Neural cell (in vitro differentiated cells): ENCODE measurements around the gene GALNT10. TPM values are rescaled to one million over a fixed set of nuclear protein-coding genes. Genes with fewer than 3 reads are reported as not detected.

Experiments used
- H2AFZ ChIP-seq: fragments of 200-600, 300-800 bp; sonication (generic), shearing (Covaris generic); 2 replicates; pipeline ENCODE4 v1.6.0; 2014; ENCODE audit warnings: low read depth, mild to moderate bottlenecking, antibody characterized with exemption, low read length, moderate library complexity
- H3F3A ChIP-seq: fragments of 200-600 bp; shearing (Covaris generic); 2 replicates; pipeline ENCODE4 v1.6.1; 2016; ENCODE audit warnings: mild to moderate bottlenecking, moderate library complexity, mixed read lengths, antibody characterized with exemption, low read length; ENCODE audit not compliant: insufficient read depth, poor library complexity, severe bottlenecking
- H3K27ac ChIP-seq: fragments of 200-600, 300-800 bp; sonication (generic), shearing (Covaris generic); 2 replicates; pipeline ENCODE4 v1.5.1; 2014; ENCODE audit warnings: mild to moderate bottlenecking, low read length, moderate library complexity
- H3K27me3 ChIP-seq: fragments of 300-800, 200-600 bp; sonication (generic), shearing (Covaris generic); 2 replicates; pipeline ENCODE4 v1.6.0; 2014; ENCODE audit warnings: mild to moderate bottlenecking, low read depth, low read length, moderate library complexity; ENCODE audit not compliant: insufficient read depth
- H3K36me3 ChIP-seq: fragments of 300-800, 200-600 bp; sonication (generic), shearing (Covaris generic); 2 replicates; pipeline ENCODE4 v1.5.1; 2014; ENCODE audit warnings: mild to moderate bottlenecking, antibody characterized with exemption, low read length, moderate library complexity; ENCODE audit not compliant: insufficient read depth
- H3K4me2 ChIP-seq: fragments of 300-800, 200-600 bp; sonication (generic), shearing (Covaris generic); 2 replicates; pipeline ENCODE4 v1.6.0; 2014; ENCODE audit warnings: mild to moderate bottlenecking, low read length
- H3K4me3 ChIP-seq: fragments of 300-800, 200-600 bp; sonication (generic), shearing (Covaris generic); 2 replicates; pipeline ENCODE4 v1.5.1; 2014; ENCODE audit warnings: mild to moderate bottlenecking, low read length, moderate library complexity
- H3K79me2 ChIP-seq: fragments of 200-600 bp; shearing (Covaris generic); replicated peaks from 2 replicates; pipeline ENCODE4 v1.6.0; 2014; ENCODE audit warnings: mild to moderate bottlenecking, low read length, moderate library complexity; ENCODE audit not compliant: insufficient read depth
- H3K9ac ChIP-seq: fragments of 300-800, 200-600 bp; sonication (generic), shearing (Covaris generic); 2 replicates; pipeline ENCODE4 v1.6.1; 2016; ENCODE audit warnings: mild to moderate bottlenecking, low read length, mixed read lengths
- H3K9me2 ChIP-seq: fragments of 200-600 bp; shearing (Covaris generic); 2 replicates; pipeline ENCODE4 v1.6.1; 2016; ENCODE audit warnings: mild to moderate bottlenecking, low read length, mixed read lengths; ENCODE audit not compliant: insufficient read depth
- H3K9me3 ChIP-seq: fragments of 200-600, 300-800 bp; sonication (generic), shearing (Covaris generic); 2 replicates; pipeline ENCODE4 v1.6.1; 2016; ENCODE audit warnings: mild to moderate bottlenecking, mixed run types, low read length, moderate library complexity, mixed read lengths
- H4K20me1 ChIP-seq: fragments of 200-600 bp; shearing (Covaris generic); 2 replicates; pipeline ENCODE4 v1.6.1; 2016; ENCODE audit warnings: mild to moderate bottlenecking, mixed run types; ENCODE audit not compliant: insufficient read depth
- EP300 ChIP-seq: fragments of 450-650 bp; conservative IDR thresholded peaks from 2 replicates; pipeline ENCODE4 v1.6.1; 2014; ENCODE audit warnings: antibody characterized with exemption, mild to moderate bottlenecking, moderate library complexity; ENCODE audit not compliant: poor library complexity, severe bottlenecking
- EZH2 ChIP-seq: fragments of 200-600, 300-800 bp; shearing (Covaris generic), sonication (generic); IDR thresholded peaks from 2 replicates; pipeline ENCODE4 v1.6.1; 2014; ENCODE audit warnings: antibody characterized with exemption, low read length, borderline replicate concordance, mild to moderate bottlenecking; ENCODE audit not compliant: insufficient read depth, poor library complexity, severe bottlenecking
- MXI1 ChIP-seq: fragments of 450-650 bp; conservative IDR thresholded peaks from 2 replicates; pipeline ENCODE4 v1.6.1; 2014; ENCODE audit warnings: antibody characterized with exemption, mild to moderate bottlenecking; ENCODE audit not compliant: poor library complexity, severe bottlenecking
- POLR2AphosphoS5 ChIP-seq: IDR thresholded peaks from 2 replicates; pipeline ENCODE4 v1.6.1; 2012
- RAD21 ChIP-seq: fragments of 450-650 bp; conservative IDR thresholded peaks from 2 replicates; pipeline ENCODE4 v1.6.1; 2014; ENCODE audit warnings: antibody characterized with exemption, mild to moderate bottlenecking, moderate library complexity
- SMC3 ChIP-seq: fragments of 450-650 bp; conservative IDR thresholded peaks from 2 replicates; pipeline ENCODE4 v1.6.1; 2014; ENCODE audit warnings: antibody characterized with exemption, mild to moderate bottlenecking, moderate library complexity; ENCODE audit not compliant: poor library complexity
- TAF1 ChIP-seq: IDR thresholded peaks from 2 replicates; pipeline ENCODE4 v1.6.1; 2012; ENCODE audit warnings: low read depth
- polyA plus RNA-seq: library from polyadenylated mRNA; depleted of rRNA; stranded (reverse); fragments of >200 nt; gene quantifications from 2 replicates; pipeline ENCODE4 v1.2.3, GENCODE V29; 2014
- TF ChIP-seq, protein P1 (sequence below): fragments of 450-650 bp; IDR thresholded peaks from 2 replicates; pipeline ENCODE4 v1.5.1; 2014; ENCODE audit warnings: antibody characterized with exemption, mild to moderate bottlenecking, moderate library complexity; ENCODE audit not compliant: poor library complexity, severe bottlenecking
- TF ChIP-seq, protein P2 (sequence below): IDR thresholded peaks from 2 replicates; pipeline ENCODE4 v1.6.1; 2012; ENCODE audit warnings: borderline replicate concordance

GALNT10 gene
- polyA plus RNA-seq, 1 donor from 2014 or later = 3.1 TPM

DNA sequence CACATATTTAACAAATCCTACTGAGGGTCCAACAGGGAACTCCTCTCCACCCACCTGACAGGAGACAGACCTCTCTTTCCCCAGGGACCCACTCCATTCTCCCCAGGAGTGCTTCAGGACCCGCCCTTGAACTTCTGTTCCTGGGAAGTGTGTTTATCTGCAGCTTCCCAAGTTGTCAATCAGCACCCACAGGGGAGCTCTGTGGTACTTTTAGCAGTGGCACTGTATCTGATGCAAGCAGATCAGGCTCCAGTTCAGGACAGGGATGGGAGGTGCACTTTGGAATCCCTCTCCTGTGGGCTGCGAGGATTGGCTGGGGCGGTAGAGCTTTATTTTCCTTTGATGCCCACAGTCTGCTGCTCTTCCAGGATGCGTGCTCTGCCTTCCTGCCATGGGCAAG is 8.7 kb downstream of the GALNT10 start:
- Histone ChIP-seq H3K4me2 (no peak overlapping the region), H3K27me3 (no peaks in the 10 kb centered on the region), H3K79me2 (no peaks in the 10 kb centered on the region), H2AFZ (no peak overlapping the region), H3K27ac (no peak overlapping the region), H3K9me2 (no peaks in the 10 kb centered on the region), H4K20me1 (no peaks in the 10 kb centered on the region), H3K4me3 (no peak overlapping the region), H3K36me3 (no peaks in the 10 kb centered on the region), H3F3A (no peaks in the 10 kb centered on the region), H3K9me3 (no peaks in the 10 kb centered on the region), H3K9ac (no peak overlapping the region)
- TF ChIP-seq POLR2AphosphoS5 = no peak
- TF ChIP-seq MXI1 = no peak
- no peak for TF ChIP-seq EZH2
- TF ChIP-seq, protein P1, sequence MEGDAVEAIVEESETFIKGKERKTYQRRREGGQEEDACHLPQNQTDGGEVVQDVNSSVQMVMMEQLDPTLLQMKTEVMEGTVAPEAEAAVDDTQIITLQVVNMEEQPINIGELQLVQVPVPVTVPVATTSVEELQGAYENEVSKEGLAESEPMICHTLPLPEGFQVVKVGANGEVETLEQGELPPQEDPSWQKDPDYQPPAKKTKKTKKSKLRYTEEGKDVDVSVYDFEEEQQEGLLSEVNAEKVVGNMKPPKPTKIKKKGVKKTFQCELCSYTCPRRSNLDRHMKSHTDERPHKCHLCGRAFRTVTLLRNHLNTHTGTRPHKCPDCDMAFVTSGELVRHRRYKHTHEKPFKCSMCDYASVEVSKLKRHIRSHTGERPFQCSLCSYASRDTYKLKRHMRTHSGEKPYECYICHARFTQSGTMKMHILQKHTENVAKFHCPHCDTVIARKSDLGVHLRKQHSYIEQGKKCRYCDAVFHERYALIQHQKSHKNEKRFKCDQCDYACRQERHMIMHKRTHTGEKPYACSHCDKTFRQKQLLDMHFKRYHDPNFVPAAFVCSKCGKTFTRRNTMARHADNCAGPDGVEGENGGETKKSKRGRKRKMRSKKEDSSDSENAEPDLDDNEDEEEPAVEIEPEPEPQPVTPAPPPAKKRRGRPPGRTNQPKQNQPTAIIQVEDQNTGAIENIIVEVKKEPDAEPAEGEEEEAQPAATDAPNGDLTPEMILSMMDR = no peak
- TF ChIP-seq SMC3 = no peak
- TF ChIP-seq TAF1 = no peak
- no peak for TF ChIP-seq RAD21

DNA sequence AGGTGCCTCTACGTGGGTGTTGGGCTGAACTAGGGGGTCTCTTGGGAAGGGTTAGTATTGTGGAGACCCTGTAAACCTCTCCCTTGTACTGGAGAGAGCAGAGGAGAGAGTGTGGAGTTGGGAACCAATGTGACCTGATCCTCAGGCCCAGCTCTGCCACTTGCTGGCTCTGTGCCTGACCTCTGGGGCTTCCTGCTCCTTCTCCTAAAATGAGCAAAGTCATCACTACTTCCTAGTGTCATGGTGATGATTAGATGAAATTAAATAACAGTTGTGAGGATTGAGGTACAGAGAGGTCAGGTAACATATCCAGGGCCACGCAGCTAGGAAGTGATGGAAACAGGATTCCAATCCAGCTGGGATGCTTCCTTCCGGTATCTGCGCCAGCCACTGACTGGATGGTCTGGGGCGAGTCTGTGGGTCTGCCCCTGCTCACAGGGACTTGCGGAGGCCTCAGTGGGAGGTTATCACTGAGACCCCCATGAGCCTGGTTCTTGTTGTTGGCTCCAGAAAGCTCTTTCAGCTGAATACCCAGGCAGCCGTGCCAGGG is 9.2 kb downstream of the GALNT10 start:
- Histone ChIP-seq H4K20me1 (no peaks in the 10 kb centered on the region), H3K27ac (no peak overlapping the region)
- no peak for TF ChIP-seq EZH2
- TF ChIP-seq POLR2AphosphoS5 = no peak
- no peak for TF ChIP-seq MXI1
- no peak for TF ChIP-seq TAF1
- TF ChIP-seq EP300 = no peak
- TF ChIP-seq RAD21 = no peak
- TF ChIP-seq, protein P1 = no peak

DNA sequence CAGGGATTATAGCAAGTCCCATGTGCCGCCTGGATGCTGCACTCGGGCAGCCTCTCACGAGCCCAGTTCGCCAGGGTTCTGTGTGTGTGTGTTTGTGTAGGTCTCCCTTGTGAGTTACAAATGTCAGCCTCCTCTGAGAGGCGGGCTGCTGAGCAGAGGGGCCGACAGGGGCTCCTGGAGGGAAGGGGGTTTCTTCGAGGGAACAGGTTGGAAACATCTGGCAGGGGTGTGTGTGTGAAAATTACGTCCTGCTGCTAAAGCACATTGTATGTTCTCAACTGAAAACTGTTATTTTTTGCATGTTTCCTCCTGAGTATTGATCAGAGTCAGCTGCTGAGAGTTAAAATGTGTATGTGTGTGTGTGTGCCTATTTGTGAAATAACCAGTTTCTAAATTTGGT is 9.7 kb downstream of the GALNT10 start:
- Histone ChIP-seq H3K27me3 (no peaks in the 10 kb centered on the region), H3K36me3 (no peaks in the 10 kb centered on the region), H3K79me2 (no peaks in the 10 kb centered on the region), H3K4me3 (no peak overlapping the region), H3K9me3 (no peaks in the 10 kb centered on the region), H4K20me1 (no peaks in the 10 kb centered on the region), H3K27ac (no peak overlapping the region), H3K9me2 (no peaks in the 10 kb centered on the region), H2AFZ (no peak overlapping the region), H3K9ac (no peak overlapping the region), H3F3A (no peaks in the 10 kb centered on the region), H3K4me2 (no peak overlapping the region)
- no peak for TF ChIP-seq SMC3
- TF ChIP-seq POLR2AphosphoS5 = no peak
- TF ChIP-seq EZH2 = no peak
- no peak for TF ChIP-seq EP300
- TF ChIP-seq, protein P2, sequence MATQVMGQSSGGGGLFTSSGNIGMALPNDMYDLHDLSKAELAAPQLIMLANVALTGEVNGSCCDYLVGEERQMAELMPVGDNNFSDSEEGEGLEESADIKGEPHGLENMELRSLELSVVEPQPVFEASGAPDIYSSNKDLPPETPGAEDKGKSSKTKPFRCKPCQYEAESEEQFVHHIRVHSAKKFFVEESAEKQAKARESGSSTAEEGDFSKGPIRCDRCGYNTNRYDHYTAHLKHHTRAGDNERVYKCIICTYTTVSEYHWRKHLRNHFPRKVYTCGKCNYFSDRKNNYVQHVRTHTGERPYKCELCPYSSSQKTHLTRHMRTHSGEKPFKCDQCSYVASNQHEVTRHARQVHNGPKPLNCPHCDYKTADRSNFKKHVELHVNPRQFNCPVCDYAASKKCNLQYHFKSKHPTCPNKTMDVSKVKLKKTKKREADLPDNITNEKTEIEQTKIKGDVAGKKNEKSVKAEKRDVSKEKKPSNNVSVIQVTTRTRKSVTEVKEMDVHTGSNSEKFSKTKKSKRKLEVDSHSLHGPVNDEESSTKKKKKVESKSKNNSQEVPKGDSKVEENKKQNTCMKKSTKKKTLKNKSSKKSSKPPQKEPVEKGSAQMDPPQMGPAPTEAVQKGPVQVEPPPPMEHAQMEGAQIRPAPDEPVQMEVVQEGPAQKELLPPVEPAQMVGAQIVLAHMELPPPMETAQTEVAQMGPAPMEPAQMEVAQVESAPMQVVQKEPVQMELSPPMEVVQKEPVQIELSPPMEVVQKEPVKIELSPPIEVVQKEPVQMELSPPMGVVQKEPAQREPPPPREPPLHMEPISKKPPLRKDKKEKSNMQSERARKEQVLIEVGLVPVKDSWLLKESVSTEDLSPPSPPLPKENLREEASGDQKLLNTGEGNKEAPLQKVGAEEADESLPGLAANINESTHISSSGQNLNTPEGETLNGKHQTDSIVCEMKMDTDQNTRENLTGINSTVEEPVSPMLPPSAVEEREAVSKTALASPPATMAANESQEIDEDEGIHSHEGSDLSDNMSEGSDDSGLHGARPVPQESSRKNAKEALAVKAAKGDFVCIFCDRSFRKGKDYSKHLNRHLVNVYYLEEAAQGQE = no peak
- no peak for TF ChIP-seq MXI1
- TF ChIP-seq TAF1 = no peak
- no peak for TF ChIP-seq RAD21
- TF ChIP-seq, protein P1 = no peak

More for the DNA sequence above, 9.2 kb downstream of the GALNT10 start:
- Histone ChIP-seq H3K9me3 (no peaks in the 10 kb centered on the region), H3K27me3 (no peaks in the 10 kb centered on the region), H3K9me2 (no peaks in the 10 kb centered on the region), H3K4me3 (no peak overlapping the region), H3K4me2 (no peak overlapping the region), H3K9ac (no peak overlapping the region), H3K79me2 (no peaks in the 10 kb centered on the region), H2AFZ (no peak overlapping the region), H3F3A (no peaks in the 10 kb centered on the region), H3K36me3 (no peaks in the 10 kb centered on the region)
